GOT3 (cell line): ENCODE results near the gene EIF3CL.
"Not testable (repeated sequence)": the region's sequence is repeated elsewhere in the genome, so short reads cannot be mapped to it uniquely, and the experiment has no call there.

ENCODE experiments used
- DNase-seq: peaks from one replicate; lab custom pipeline; 2025; ENCODE audit warnings: mixed read lengths; lab: John Stamatoyannopoulos, UW

The EIF3CL gene

GRCh38 chr16:28403220-28404072 is at the start of gene EIF3CL:
TSS of gene EIF3CL (minus strand) at chr16:28403841. CDS start at chr16:28403618, 223 bp downstream.
- not testable (repeated sequence) for DNase-seq

- DNase-seq, result not testable (repeated sequence)
These were observed 43.4 kb upstream of the EIF3CL start for GRCh38 chr16:28447081-28447480.

GRCh38 chr16:28446388-28446787 is 42.7 kb upstream of the EIF3CL start:
- DNase-seq, result not testable (repeated sequence)

GRCh38 chr16:28443943-28444342 is 40.3 kb upstream of the EIF3CL start:
- not testable (repeated sequence) for DNase-seq

- DNase-seq, result not testable (repeated sequence)
These were observed 35.3 kb upstream of the EIF3CL start for GRCh38 chr16:28438899-28439298.

- DNase-seq, result not testable (repeated sequence)
These were observed 31.7 kb upstream of the EIF3CL start for GRCh38 chr16:28435340-28435739.

- not testable (repeated sequence) for DNase-seq
These were observed 22.5 kb upstream of the EIF3CL start for GRCh38 chr16:28426060-28426680.

- not testable (repeated sequence) for DNase-seq
These were observed 17.6 kb upstream of the EIF3CL start for GRCh38 chr16:28421071-28421750.

GRCh38 chr16:28417033-28417432 is 13.4 kb upstream of the EIF3CL start:
- not testable (repeated sequence) for DNase-seq

GRCh38 chr16:28414530-28414929 is 10.9 kb upstream of the EIF3CL start:
- not testable (repeated sequence) for DNase-seq

- not testable (repeated sequence) for DNase-seq
These were observed 9.9 kb upstream of the EIF3CL start for GRCh38 chr16:28413585-28413984.

GRCh38 chr16:28392054-28392453 is 11.6 kb downstream of the EIF3CL start:
- DNase-seq, result not testable (repeated sequence)

- DNase-seq, result not testable (repeated sequence)
These were observed 21.3 kb downstream of the EIF3CL start for GRCh38 chr16:28382177-28382867.

- not testable (repeated sequence) for DNase-seq
These were observed 25.8 kb downstream of the EIF3CL start for GRCh38 chr16:28377822-28378221.

- DNase-seq, result not testable (repeated sequence)
These were observed 26.5 kb downstream of the EIF3CL start for GRCh38 chr16:28377108-28377625.

GRCh38 chr16:28375115-28375514 is 28.5 kb downstream of the EIF3CL start:
- not testable (repeated sequence) for DNase-seq

- not testable (repeated sequence) for DNase-seq
These were observed 29.4 kb downstream of the EIF3CL start for GRCh38 chr16:28374281-28374680.

- not testable (repeated sequence) for DNase-seq
These were observed 35.7 kb downstream of the EIF3CL start for GRCh38 chr16:28367926-28368325.

GRCh38 chr16:28364268-28365173 is 39.1 kb downstream of the EIF3CL start:
- not testable (repeated sequence) for DNase-seq

GRCh38 chr16:28363408-28363807 is 40.2 kb downstream of the EIF3CL start, which contains the start of gene NPIPB6:
TSS of gene NPIPB6 (minus strand) at chr16:28363508. CDS start at chr16:28362822, 686 bp downstream.
- not testable (repeated sequence) for DNase-seq
